DOHH2 (cell line): ENCODE measurements around the gene FXN.

ENCODE experiments used
- H3F3A ChIP-seq: fragments of 200-600 bp; sonication (generic), shearing (Covaris generic); 2 replicates; pipeline ENCODE4 v1.6.0; 2016; ENCODE audit warnings: antibody characterized with exemption, mild to moderate bottlenecking; ENCODE audit not compliant: control insufficient read depth, insufficient read depth
- H3K27ac ChIP-seq: fragments of 200-600 bp; sonication (generic); 2 replicates; pipeline ENCODE4 v1.5.1; 2014; ENCODE audit warnings: low read depth, mild to moderate bottlenecking, low read length, moderate library complexity
- H3K27me3 ChIP-seq: fragments of 200-600 bp; sonication (generic); 2 replicates; pipeline ENCODE4 v1.6.1; 2014; ENCODE audit warnings: mild to moderate bottlenecking, low read length, mixed read lengths; ENCODE audit not compliant: control insufficient read depth
- H3K36me3 ChIP-seq: fragments of 200-600 bp; sonication (generic); 2 replicates; pipeline ENCODE4 v1.6.1; 2014; ENCODE audit warnings: mild to moderate bottlenecking, low read length, moderate library complexity, mixed read lengths; ENCODE audit not compliant: control insufficient read depth
- H3K4me1 ChIP-seq: fragments of 200-600 bp; sonication (generic); 2 replicates; pipeline ENCODE4 v1.6.1; 2014; ENCODE audit warnings: mild to moderate bottlenecking, low read length, mixed read lengths; ENCODE audit not compliant: control insufficient read depth
- H3K4me2 ChIP-seq: fragments of 200-600 bp; sonication (generic); 2 replicates; pipeline ENCODE4 v1.6.0; 2014; ENCODE audit warnings: mild to moderate bottlenecking, low read length, moderate library complexity
- H3K4me3 ChIP-seq: fragments of 200-600 bp; sonication (generic); 2 replicates; pipeline ENCODE4 v1.5.1; 2014; ENCODE audit warnings: mild to moderate bottlenecking, low read length, mixed read lengths
- H3K79me2 ChIP-seq: fragments of 200-600 bp; sonication (generic); 2 replicates; pipeline ENCODE4 v1.6.1; 2014; ENCODE audit warnings: mild to moderate bottlenecking, low read length, mixed read lengths; ENCODE audit not compliant: control insufficient read depth
- H3K9me2 ChIP-seq: fragments of 200-600 bp; sonication (generic); replicated peaks from 2 replicates; pipeline ENCODE4 v1.6.1; 2014; ENCODE audit warnings: mild to moderate bottlenecking, low read length, mixed read lengths; ENCODE audit not compliant: control insufficient read depth
- H3K9me3 ChIP-seq: fragments of 200-600 bp; sonication (generic); 2 replicates; pipeline ENCODE4 v1.6.1; 2014; ENCODE audit warnings: antibody characterized with exemption, low read length, mixed read lengths; ENCODE audit not compliant: control insufficient read depth, insufficient read depth
- H4K20me1 ChIP-seq: fragments of 200-600 bp; sonication (generic); 2 replicates; pipeline ENCODE4 v1.6.0; 2014; ENCODE audit warnings: low read depth, mild to moderate bottlenecking, antibody characterized with exemption, low read length, moderate library complexity; ENCODE audit not compliant: control insufficient read depth, insufficient read depth
- CTCF ChIP-seq: fragments of 200-600 bp; sonication (generic); IDR thresholded peaks from one replicate; pipeline ENCODE4 v1.5.1; 2014; ENCODE audit warnings: antibody characterized with exemption, mild to moderate bottlenecking, low read depth, low read length; ENCODE audit not compliant: poor library complexity, severe bottlenecking
- EZH2phosphoT487 ChIP-seq: fragments of 200-600 bp; sonication (generic); IDR thresholded peaks from 2 replicates; pipeline ENCODE4 v1.6.1; 2017; ENCODE audit warnings: borderline replicate concordance, mild to moderate bottlenecking, antibody characterized with exemption, low read length, moderate library complexity, mixed read lengths

The FXN gene

DNA sequence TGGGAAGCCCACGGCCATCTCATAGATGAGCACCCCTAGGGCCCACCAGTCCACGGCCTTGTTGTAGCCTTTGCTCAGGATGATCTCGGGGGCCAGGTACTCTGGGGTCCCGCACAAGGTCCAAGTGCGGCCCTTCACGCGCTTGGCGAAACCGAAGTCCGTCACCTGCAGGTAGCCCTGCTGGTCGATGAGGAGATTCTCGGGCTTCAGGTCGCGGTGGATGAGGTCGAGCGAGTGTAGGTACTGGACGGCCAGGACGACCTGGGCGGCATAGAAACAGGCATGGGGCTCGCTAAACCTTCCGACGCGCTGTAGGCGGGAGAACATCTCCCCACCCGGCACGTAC is 22.2 kb upstream of the FXN start:
- no peaks in the 10 kb centered on the region for H3F3A ChIP-seq
- no peak overlapping the region for H3K4me3 ChIP-seq
- no peaks in the 10 kb centered on the region for H4K20me1 ChIP-seq
- no peaks in the 10 kb centered on the region for H3K9me2 ChIP-seq
- H3K79me2 ChIP-seq, result no peaks in the 10 kb centered on the region
- no peak for TF ChIP-seq EZH2phosphoT487
- TF ChIP-seq CTCF, result no peak
- H3K9me3 ChIP-seq, result no peaks in the 10 kb centered on the region
- no peaks in the 10 kb centered on the region for H3K4me1 ChIP-seq
- H3K4me2 ChIP-seq, result no peak overlapping the region
- no peaks in the 10 kb centered on the region for H3K36me3 ChIP-seq
- no peak overlapping the region for H3K27ac ChIP-seq
- H3K27me3 ChIP-seq, result peaks cover 8% of the 10 kb centered on the region; the same call in 1 of the 2 replicates

- Histone ChIP-seq H3K9me2 (no peaks in the 10 kb centered on the region), H3K27me3 (peaks cover 8% of the 10 kb centered on the region; the same call in 1 of the 2 replicates), H3K4me1 (no peaks in the 10 kb centered on the region), H3K27ac (no peak within 1 kb of the TSS), H3K4me3 (no peak within 1 kb of the TSS), H3K79me2 (no peaks in the 10 kb centered on the region), H3K9me3 (no peaks in the 10 kb centered on the region), H3K36me3 (no peaks in the 10 kb centered on the region), H3F3A (no peaks in the 10 kb centered on the region), H4K20me1 (no peaks in the 10 kb centered on the region), H3K4me2 (no peak within 1 kb of the TSS)
- TF ChIP-seq CTCF, result no peak
- no peak for TF ChIP-seq EZH2phosphoT487
Observed at GRCh38 chr9:69014013-69014412, 21.5 kb upstream of the FXN start, which contains the start of gene PRKACG. Gene PRKACG, minus strand, starts transcription at chr9:69014113. Its CDS starts 21 bp downstream, at chr9:69014092.

DNA sequence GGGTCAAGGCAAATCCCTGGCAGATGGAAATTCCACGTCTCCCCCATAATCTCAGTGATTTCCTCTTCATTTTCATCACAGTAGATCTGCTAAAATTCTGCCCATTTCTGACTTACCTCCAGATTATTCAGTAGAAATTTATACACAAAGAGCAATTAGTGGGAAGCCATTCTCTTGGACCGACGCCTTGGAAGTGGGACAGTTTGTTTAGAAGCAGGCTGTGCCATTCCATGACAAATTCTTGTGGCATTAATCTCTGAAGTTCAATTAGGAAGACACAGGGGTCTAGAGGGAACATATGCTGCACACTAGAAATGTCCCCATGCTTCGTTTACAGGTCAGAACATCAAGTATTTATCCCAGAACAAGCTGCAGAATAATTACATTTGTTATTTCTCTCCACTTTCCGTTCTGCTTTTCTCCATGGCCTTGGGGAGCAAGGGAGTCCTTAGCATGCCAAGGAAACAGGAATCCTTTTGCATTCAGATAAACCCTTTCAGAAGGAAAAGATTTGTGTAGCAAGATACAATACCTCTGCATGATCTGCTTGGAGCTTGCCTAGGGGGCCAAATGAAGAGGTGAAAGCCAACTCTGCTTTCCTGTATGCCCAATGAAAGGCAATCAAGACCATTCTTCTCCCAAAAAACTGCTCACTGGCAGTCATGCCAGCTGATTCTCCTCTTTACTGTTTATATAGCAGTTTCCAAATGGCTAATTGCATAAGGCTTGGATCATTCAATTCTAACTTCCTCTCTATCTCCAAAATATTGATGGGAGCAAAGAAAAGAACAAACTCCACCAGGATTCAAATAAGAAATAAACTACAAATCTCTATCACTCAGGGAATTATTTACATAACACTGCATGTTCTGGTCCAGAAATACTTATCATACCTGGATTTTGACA is 19.1 kb upstream of the FXN start:
- Histone ChIP-seq H3K27me3 (peaks cover 8% of the 10 kb centered on the region), H3K4me3 (no peak overlapping the region), H3K27ac (no peak overlapping the region), H3K4me2 (no peak overlapping the region), H3K9me3 (no peaks in the 10 kb centered on the region), H4K20me1 (no peaks in the 10 kb centered on the region), H3K79me2 (no peaks in the 10 kb centered on the region), H3F3A (no peaks in the 10 kb centered on the region), H3K4me1 (no peaks in the 10 kb centered on the region), H3K9me2 (no peaks in the 10 kb centered on the region), H3K36me3 (no peaks in the 10 kb centered on the region)
- TF ChIP-seq CTCF, result no peak
- no peak for TF ChIP-seq EZH2phosphoT487
